DMS 273 (cell line): ENCODE results near the gene FBXW2.

ENCODE experiments used
- DNase-seq: peaks from one replicate; lab custom pipeline; 2025; ENCODE audit not compliant: unreplicated experiment; lab: John Stamatoyannopoulos, UW

FBXW2 gene

DNA sequence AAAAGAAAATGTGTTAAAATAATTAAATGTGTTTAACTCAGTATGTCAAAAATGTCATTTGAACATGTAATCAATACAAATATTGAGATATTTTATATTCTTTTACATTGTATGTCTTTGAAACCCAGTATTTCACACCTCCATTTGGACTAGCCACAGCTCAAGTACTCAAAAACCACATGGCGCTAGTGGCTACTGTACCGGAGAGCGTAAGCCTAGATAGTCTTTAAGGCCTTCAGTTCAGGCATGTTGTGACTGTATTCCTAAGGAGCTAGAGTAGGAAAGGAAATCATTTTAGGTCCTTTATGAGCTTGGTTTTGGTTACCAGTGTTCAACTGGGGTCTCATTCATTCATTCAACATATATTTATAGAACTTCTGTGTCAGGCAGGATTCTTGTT lies 12.8 kb downstream of the FBXW2 start:
- no peak for DNase-seq

- DNase-seq: no peak
These were observed 14.0 kb downstream of the FBXW2 start for GRCh38 chr9:120779227-120779626.

GRCh38 chr9:120778758-120779157 lies 14.5 kb downstream of the FBXW2 start:
- DNase-seq: no peak

GRCh38 chr9:120777229-120777628 lies 16.0 kb downstream of the FBXW2 start:
- DNase-seq: no peak

GRCh38 chr9:120776788-120777187 lies 16.4 kb downstream of the FBXW2 start:
- no peak for DNase-seq

DNA sequence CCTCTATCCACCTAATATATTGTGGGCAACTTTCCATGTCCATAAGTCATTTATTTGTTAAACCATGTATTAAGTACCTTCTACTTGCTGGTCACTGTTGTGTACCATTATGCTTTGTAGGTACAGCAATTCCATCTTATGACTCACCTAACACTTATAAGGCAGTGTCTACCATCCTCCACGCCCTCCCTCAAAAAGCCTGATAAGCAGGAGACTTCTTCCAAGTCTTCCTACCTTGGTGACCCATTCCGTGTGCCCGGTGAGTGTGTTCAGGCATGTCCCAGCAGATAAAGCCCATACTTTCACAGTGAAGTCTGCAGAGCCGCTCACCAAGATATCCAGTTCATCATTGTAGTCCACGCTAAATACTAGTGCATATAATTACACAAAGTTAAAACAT lies 17.4 kb downstream of the FBXW2 start:
- DNase-seq: no peak

GRCh38 chr9:120774719-120775118 lies 18.5 kb downstream of the FBXW2 start:
- peak; percentile 32 for DNase-seq

GRCh38 chr9:120773256-120773655 lies 20.0 kb downstream of the FBXW2 start:
- DNase-seq: no peak

GRCh38 chr9:120770931-120771330 lies 22.3 kb downstream of the FBXW2 start:
- DNase-seq: no peak

- no peak for DNase-seq
These were observed 24.3 kb downstream of the FBXW2 start for GRCh38 chr9:120768886-120769285.

DNA sequence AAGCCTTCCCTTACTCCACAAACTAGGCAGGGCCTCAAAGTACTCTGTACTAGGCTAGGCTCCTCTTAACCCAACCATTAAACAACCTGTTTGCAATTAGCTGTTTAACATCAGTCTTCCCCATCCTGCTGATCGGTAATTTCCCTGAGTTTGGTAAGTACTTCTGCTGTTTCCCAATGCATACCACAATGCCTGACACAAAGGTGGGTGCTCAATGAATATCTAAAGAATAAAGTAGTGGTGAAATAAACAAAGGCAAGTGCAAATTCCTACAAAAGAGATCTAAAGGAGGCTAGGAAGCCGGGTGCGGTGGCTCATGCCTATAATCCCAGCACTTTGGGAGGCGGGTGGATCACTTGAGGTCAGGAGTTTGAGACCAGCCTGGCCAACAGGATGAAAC lies 25.0 kb downstream of the FBXW2 start:
- no peak for DNase-seq

- no peak for DNase-seq
These were observed 25.8 kb downstream of the FBXW2 start for GRCh38 chr9:120767451-120767850.

DNA sequence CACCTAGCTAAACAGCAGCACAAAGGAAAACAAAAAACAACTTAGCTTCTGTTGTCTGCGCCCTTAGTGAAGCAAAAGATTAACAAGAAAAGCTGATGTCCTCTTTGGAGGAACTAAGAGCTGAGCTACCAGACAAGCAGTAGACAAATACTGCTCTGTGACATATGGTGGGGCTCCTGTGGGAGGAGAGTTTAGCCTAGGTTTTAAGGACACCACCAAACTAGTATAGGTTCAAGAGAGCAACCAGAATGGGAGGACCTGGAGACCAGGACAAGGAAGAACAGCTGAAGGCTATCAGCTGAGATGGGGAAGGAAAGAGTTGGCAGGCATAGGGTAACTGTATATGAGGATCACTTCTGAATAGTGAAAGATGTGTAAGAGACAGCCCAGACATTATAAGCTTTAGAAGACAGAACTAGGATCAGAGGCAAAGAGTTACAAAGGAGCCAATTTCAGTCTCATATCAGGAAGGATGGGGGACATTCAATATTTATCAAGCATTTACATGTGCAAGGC lies 27.2 kb downstream of the FBXW2 start:
- no peak for DNase-seq

DNA sequence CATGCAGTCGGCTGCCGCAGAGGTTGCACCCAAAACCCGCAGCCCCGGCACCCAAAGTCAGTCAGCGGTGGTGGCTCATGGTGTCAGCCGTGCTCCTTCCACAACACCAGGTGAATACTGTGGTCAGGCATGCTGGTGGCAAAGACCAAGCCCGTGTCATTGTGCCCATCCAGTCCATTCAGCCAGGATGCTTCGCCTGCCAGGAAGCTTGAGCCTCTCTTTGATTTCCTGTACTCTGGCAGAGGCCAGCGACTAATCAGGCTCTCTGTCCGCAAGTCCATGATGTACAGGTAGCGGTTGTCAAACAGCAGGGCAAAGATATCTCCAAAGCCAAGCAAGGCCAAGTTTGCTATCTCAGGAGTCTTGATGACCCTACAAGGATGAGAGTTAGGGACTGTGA lies 28.7 kb downstream of the FBXW2 start:
- DNase-seq: no peak

- no peak for DNase-seq
These were observed 32.2 kb downstream of the FBXW2 start for GRCh38 chr9:120761006-120761405.

DNA sequence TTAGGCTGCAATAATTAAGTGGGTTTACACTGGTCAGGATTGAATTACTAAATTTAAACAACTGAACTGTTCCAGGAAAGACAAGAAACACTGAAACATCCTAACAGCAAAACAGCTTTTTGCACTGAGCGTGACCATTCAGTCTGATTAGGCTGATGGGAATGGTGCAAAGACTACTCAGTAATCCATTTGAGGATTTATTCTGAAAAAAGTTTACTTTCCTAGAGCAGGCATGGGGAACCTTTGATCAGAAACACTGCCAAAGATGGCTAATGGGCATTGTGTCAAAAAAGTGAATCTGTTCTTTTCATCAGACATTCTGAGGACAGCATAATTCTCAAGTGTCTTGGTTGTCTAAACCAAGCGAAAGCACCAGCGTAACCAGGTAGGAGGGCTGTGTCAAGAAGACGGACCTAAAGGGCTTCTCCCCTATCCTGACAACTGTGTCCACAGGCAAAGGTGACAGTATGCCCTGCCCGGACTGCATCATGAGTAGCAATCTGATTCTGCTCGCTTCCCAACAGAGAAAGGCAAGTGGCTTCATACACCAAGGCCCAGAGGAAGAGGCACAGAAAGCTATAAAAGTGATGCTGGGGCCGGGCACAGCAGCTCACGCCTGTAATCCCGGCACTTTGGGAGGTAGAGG lies 33.3 kb downstream of the FBXW2 start:
- no peak for DNase-seq

DNA sequence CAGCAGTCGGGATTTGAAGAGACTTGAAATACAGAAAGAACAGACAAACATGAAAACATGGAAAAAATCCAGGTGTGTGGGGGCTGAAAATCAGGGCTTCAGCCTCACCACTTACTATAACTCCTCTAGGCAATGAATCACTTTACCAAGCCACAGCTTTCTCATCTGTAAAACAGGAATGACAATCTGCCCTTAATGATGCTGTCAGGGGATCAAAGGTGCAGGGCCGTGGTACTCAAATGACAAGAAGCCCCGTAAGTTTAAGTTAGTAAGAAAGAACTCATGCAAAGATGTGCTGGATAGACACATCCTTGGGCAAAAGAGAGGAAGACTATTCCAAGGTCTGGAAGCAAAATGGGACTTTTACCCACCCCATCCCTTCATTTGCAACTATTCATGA lies 34.7 kb downstream of the FBXW2 start:
- DNase-seq: no peak

GRCh38 chr9:120757026-120757913 lies 35.9 kb downstream of the FBXW2 start:
- DNase-seq: no peak

- no peak for DNase-seq
These were observed 36.7 kb downstream of the FBXW2 start for GRCh38 chr9:120756531-120756930.

DNA sequence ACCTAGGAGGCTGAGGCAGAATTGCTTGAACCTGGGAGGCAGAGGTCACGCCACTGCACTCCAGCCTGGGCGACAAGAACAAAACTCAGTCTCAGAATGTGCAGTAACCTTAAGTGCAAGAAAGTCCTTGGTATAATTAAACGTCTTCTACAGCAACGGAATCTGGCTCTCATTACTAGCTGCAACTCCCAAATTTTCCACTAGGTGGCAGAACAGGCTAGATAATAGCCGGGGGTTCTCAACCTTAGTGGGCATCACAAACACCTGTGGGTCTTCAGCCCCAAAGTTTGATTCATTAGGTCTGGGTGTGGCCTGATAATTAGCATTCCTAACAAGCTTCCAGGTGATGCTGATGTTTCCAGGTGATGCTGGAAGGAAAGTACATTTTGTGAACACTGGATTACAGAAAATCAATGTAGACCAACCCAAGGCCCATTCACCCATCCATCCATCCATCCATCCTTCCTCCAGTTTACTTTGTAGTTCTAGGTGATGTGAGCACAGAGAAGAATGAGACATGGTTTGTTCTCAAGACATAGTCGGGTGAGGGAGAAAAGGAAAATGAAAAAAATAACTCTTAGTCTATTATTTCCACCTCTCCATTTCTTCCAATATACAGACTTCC lies 37.3 kb downstream of the FBXW2 start:
- peak; percentile 77 for DNase-seq

DNA sequence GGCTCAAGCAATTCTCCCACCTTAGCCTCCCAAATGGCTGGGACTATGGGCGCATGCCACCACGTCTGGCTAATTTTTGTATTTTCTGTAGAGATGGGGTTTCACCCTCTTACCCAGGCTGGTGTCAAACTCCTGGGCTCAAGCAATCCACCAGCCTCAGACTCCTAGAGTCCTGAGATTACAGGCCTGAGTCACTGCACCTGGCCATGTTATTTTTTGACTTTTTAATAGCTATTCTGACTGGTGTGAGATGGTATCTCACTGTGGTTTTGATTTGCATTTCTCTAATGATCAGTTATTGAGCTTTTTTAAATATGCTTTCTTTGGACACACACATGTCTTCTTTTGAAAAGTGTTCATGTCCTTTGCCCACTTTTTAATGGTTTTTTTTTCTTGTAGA lies 38.2 kb downstream of the FBXW2 start:
- no peak for DNase-seq

DNA sequence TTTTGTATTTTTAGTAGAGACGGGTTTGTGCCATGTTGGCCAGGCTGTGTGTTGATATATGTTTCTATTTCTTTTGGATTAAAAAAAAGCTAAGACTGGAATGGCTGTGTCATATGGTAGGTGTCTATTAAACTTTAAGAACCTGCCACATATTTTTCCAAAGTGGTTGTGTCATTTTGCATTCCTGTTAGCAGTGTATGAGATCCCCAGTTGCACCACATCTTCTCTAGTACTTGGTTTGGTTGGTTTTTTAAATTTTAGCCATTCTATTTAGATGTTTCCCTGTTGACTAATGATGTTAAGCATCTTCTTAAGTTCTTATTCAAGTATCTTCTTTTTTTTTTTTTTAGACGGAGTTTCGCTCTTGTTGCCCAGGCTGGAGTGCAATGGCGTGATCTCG lies 42.8 kb downstream of the FBXW2 start:
- no peak for DNase-seq
